ENCODE results near the gene KLK2. TPM values are rescaled to one million over a fixed set of nuclear protein-coding genes. Genes with fewer than 3 reads are reported as not detected.
"Not testable (repeated sequence)": the region's sequence is repeated elsewhere in the genome, so short reads cannot be mapped to it uniquely, and the experiment has no call there.

KLK2 gene
- total RNA-seq, 4 donors from 2014 or later, result 3.8 TPM; not detected in 3

- intact Hi-C loops (cut with DNase I; ENCODE audit: low total_unique reads), result no loop called here
- TF ChIP-seq POLR2A (IDR thresholded peaks at IDR 0.05) (no peak), POLR2AphosphoS5 (IDR thresholded peaks at IDR 0.05) (no peak), EP300 (IDR thresholded peaks at IDR 0.05; ENCODE audit: low read depth) (no peak), CTCF (IDR thresholded peaks at IDR 0.05) (no peak)
- in situ Hi-C loops (cut with MboI; ENCODE audit: low pct_ligation_motif_present in 1 of 4, low pct_unique_long_range_greater_than_20kb in 1 of 4, low sequenced_read_pairs in 3 of 4), result no loop called here
- Histone ChIP-seq H3K36me3 (no peaks in the 10 kb centered on the region), H3K27ac (no peak overlapping the region), H3K4me1 (peaks cover 2 to 5% (median 4%) of the 10 kb centered on the region in 4 donors), H3K4me3 (no peak overlapping the region), H3K27me3 (no peaks in the 10 kb centered on the region), H3K9me3 (no peaks in the 10 kb centered on the region)
- 43 to 68% methylated on average over 1 to 10 of the region's 10 CpGs for WGBS, 2 donors (ENCODE audit: low coverage in 1 of 2)
- DNase-seq, result no peak
Measured at GRCh38 chr19:50894478-50895356, 21.5 kb downstream of the KLK2 start.

DNA sequence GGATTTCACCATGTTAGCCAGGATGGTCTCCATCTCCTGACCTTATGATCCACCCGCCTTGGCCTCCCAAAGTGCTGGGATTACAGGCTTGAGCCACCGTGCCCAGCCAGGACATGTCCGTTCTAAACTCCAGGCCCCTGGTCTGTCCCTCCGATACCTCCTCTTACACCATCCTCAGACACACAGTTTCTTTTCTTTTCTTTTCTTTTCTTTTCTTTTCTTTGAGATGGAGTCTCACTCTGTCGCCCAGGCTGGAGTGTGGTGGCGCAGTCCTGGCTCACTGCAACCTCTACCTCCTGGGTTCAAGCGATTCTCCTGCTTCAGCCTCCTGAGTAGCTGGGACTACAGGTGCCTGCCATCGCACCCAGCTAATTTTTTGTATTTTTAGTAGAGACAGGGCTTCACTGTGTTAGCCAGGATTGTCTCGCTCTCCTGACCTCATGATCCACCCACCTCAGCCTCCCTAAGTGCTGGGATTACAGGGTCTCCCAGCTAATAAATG is 22.9 kb downstream of the KLK2 start:
- H3K4me1 ChIP-seq; DNase-seq; H3K36me3 ChIP-seq; H3K9me3 ChIP-seq; intact Hi-C loops (cut with DNase I; ENCODE audit: low total_unique reads); H3K27me3 ChIP-seq; H3K27ac ChIP-seq; in situ Hi-C loops (cut with MboI; ENCODE audit: low pct_ligation_motif_present in 1 of 4, low pct_unique_long_range_greater_than_20kb in 1 of 4, low sequenced_read_pairs in 3 of 4); H3K4me3 ChIP-seq: not testable (repeated sequence)
- 77 to 94% methylated on average over 5 to 9 of the region's 9 CpGs for WGBS, 2 donors (ENCODE audit: low coverage in 1 of 2)

GRCh38 chr19:50896591-50897190 is 23.5 kb downstream of the KLK2 start:
- Histone ChIP-seq H3K27me3 (peaks cover 8% of the 10 kb centered on the region), H3K9me3 (no peaks in the 10 kb centered on the region), H3K4me1 (no peaks in the 10 kb centered on the region), H3K27ac (no peak overlapping the region), H3K36me3 (no peaks in the 10 kb centered on the region), H3K4me3 (no peak overlapping the region)
- DNase-seq, result no peak
- in situ Hi-C loops (cut with MboI; ENCODE audit: low pct_ligation_motif_present in 1 of 4, low pct_unique_long_range_greater_than_20kb in 1 of 4, low sequenced_read_pairs in 3 of 4) (no loop called here), intact Hi-C loops (cut with DNase I; ENCODE audit: low total_unique reads) (no loop called here)
- WGBS, 2 donors (ENCODE audit: low coverage in 1 of 2), result 64% methylated on average over 6 of the region's 6 CpGs; no CpG with 5 or more reads in 1 of the 2 donors
- TF ChIP-seq CTCF (IDR thresholded peaks at IDR 0.05) (no peak), EP300 (IDR thresholded peaks at IDR 0.05; ENCODE audit: low read depth) (no peak), POLR2A (IDR thresholded peaks at IDR 0.05) (no peak), POLR2AphosphoS5 (IDR thresholded peaks at IDR 0.05) (no peak)

GRCh38 chr19:50897191-50897607 is 24.0 kb downstream of the KLK2 start:
- Histone ChIP-seq H3K27me3 (peaks cover 8% of the 10 kb centered on the region), H3K9me3 (no peaks in the 10 kb centered on the region), H3K36me3 (no peaks in the 10 kb centered on the region), H3K27ac (no peak overlapping the region), H3K4me3 (no peak overlapping the region), H3K4me1 (no peaks in the 10 kb centered on the region)
- DNase-seq, result no peak
- in situ Hi-C loops (cut with MboI; ENCODE audit: low pct_ligation_motif_present in 1 of 4, low pct_unique_long_range_greater_than_20kb in 1 of 4, low sequenced_read_pairs in 3 of 4), result no loop called here
- WGBS, 2 donors (ENCODE audit: low coverage in 1 of 2), result 59 to 60% methylated on average over 1 to 3 of the region's 3 CpGs
- intact Hi-C loops (cut with DNase I; ENCODE audit: low total_unique reads), result no loop called here
- TF ChIP-seq POLR2AphosphoS5 (IDR thresholded peaks at IDR 0.05) (no peak), POLR2A (IDR thresholded peaks at IDR 0.05) (no peak), EP300 (IDR thresholded peaks at IDR 0.05; ENCODE audit: low read depth) (no peak)

GRCh38 chr19:50897612-50898011 is 24.4 kb downstream of the KLK2 start:
- no peaks in the 10 kb centered on the region for H3K9me3 ChIP-seq
- H3K27ac ChIP-seq, result no peak overlapping the region
- intact Hi-C loops (cut with DNase I; ENCODE audit: low total_unique reads), result no loop called here
- H3K4me1 ChIP-seq, result no peaks in the 10 kb centered on the region
- H3K4me3 ChIP-seq, result no peak overlapping the region
- 79% methylated on average over 3 of the region's 3 CpGs; no CpG with 5 or more reads in 1 of the 2 donors for WGBS, 2 donors (ENCODE audit: low coverage in 1 of 2)
- DNase-seq, result no peak
- TF ChIP-seq POLR2A (IDR thresholded peaks at IDR 0.05), result no peak
- no peak for TF ChIP-seq CTCF (IDR thresholded peaks at IDR 0.05)
- TF ChIP-seq EP300 (IDR thresholded peaks at IDR 0.05; ENCODE audit: low read depth), result no peak
- TF ChIP-seq POLR2AphosphoS5 (IDR thresholded peaks at IDR 0.05), result no peak
- H3K27me3 ChIP-seq, result peaks cover 8% of the 10 kb centered on the region
- in situ Hi-C loops (cut with MboI; ENCODE audit: low pct_ligation_motif_present in 1 of 4, low pct_unique_long_range_greater_than_20kb in 1 of 4, low sequenced_read_pairs in 3 of 4), result no loop called here
- no peaks in the 10 kb centered on the region for H3K36me3 ChIP-seq

Measured in transverse colon (tissue), 4 donors.